A549 (cell line): Measurements from ENCODE around the gene LILRB1.

Source experiments
- CBX2 ChIP-seq: fragments of 200-600 bp; sonication (generic); IDR thresholded peaks from 2 replicates; pipeline ENCODE4 v1.6.1; 2016; ENCODE audit warnings: low read depth, mild to moderate bottlenecking, borderline replicate concordance
- JUNB ChIP-seq: fragments of >200 bp; sonication (Bioruptor Twin); formaldehyde crosslinking; IDR thresholded peaks from 2 replicates; pipeline ENCODE4 v1.6.1; 2016
- POLR2A ChIP-seq: IDR thresholded peaks from 2 replicates; pipeline ENCODE4 v1.6.1; 2012; ENCODE audit warnings: mild to moderate bottlenecking, low read length
- TF ChIP-seq, protein P1 (sequence below): fragments of >200 bp; sonication (Bioruptor Twin); formaldehyde crosslinking; IDR thresholded peaks from 3 replicates; pipeline ENCODE4 v1.5.1; 2016

DNA sequence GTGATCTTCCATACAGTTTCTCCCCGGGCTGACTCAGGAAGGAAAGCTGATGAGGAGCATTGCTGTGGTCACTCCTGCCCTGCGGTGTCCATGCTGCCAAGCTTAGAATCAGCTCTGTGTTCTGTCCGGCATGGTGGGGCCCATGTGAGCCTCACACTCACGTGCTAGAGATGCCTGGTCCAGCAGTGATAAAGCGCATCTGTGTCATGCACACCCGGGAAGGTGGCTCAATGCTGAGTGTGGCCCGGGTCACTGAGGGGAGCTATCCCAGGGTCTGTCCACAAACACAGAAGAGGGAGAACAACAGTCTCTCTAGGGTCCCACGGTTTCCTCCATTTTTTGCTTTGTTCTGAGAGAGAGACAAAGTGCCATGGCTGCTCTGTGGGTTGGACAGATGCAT is 3.5 kb upstream of the LILRB1 start:
- no peak for TF ChIP-seq POLR2A
- TF ChIP-seq, protein P1, sequence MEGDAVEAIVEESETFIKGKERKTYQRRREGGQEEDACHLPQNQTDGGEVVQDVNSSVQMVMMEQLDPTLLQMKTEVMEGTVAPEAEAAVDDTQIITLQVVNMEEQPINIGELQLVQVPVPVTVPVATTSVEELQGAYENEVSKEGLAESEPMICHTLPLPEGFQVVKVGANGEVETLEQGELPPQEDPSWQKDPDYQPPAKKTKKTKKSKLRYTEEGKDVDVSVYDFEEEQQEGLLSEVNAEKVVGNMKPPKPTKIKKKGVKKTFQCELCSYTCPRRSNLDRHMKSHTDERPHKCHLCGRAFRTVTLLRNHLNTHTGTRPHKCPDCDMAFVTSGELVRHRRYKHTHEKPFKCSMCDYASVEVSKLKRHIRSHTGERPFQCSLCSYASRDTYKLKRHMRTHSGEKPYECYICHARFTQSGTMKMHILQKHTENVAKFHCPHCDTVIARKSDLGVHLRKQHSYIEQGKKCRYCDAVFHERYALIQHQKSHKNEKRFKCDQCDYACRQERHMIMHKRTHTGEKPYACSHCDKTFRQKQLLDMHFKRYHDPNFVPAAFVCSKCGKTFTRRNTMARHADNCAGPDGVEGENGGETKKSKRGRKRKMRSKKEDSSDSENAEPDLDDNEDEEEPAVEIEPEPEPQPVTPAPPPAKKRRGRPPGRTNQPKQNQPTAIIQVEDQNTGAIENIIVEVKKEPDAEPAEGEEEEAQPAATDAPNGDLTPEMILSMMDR = no peak
- no peak for TF ChIP-seq CBX2
- TF ChIP-seq JUNB = no peak
